Measurements from ENCODE around the gene EXOC2.

DNA sequence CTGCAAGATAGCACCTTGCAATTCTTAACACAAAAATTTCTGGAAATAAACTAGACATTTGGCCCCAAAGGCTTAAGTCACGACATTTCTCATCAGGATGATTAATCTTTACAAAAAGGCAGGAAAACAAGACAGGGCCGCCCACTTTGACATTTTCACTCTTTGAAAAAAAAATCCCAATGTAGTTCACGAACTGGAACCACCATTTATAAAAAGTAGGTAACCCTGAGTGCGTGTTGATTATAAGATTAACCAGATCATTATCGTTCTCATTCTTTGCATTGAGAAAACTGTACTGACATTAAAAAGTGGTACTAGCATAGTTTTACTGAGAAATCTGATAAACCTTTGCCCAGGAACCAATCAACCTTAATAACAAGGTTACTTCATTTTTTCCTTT lies 144.8 kb downstream of the EXOC2 start:
- TF ChIP-seq, protein P1, sequence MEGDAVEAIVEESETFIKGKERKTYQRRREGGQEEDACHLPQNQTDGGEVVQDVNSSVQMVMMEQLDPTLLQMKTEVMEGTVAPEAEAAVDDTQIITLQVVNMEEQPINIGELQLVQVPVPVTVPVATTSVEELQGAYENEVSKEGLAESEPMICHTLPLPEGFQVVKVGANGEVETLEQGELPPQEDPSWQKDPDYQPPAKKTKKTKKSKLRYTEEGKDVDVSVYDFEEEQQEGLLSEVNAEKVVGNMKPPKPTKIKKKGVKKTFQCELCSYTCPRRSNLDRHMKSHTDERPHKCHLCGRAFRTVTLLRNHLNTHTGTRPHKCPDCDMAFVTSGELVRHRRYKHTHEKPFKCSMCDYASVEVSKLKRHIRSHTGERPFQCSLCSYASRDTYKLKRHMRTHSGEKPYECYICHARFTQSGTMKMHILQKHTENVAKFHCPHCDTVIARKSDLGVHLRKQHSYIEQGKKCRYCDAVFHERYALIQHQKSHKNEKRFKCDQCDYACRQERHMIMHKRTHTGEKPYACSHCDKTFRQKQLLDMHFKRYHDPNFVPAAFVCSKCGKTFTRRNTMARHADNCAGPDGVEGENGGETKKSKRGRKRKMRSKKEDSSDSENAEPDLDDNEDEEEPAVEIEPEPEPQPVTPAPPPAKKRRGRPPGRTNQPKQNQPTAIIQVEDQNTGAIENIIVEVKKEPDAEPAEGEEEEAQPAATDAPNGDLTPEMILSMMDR (IDR thresholded peaks at IDR 0.05; ENCODE audit: borderline replicate concordance, extremely low read depth, low read length, poor library complexity, severe bottlenecking), result no peak
- no peak for TF ChIP-seq EZH2 (IDR thresholded peaks at IDR 0.05; ENCODE audit: borderline replicate concordance, low read depth, low read length, severe bottlenecking)
